Stimulated activated CD4-positive, alpha-beta T cell treated with anti-CD3 and anti-CD28 coated beads, TNF-alpha, amount 100 ng/mL, for 48 hours (primary cell): ENCODE measurements around the gene AGFG2.

ENCODE experiments used
- DNase-seq, 3 donors: peaks; one replicate each; pipeline ENCODE4 v3.0.0-alpha.2; 2020; ENCODE audit warnings: low read depth in 3 of 3

Gene AGFG2

DNA sequence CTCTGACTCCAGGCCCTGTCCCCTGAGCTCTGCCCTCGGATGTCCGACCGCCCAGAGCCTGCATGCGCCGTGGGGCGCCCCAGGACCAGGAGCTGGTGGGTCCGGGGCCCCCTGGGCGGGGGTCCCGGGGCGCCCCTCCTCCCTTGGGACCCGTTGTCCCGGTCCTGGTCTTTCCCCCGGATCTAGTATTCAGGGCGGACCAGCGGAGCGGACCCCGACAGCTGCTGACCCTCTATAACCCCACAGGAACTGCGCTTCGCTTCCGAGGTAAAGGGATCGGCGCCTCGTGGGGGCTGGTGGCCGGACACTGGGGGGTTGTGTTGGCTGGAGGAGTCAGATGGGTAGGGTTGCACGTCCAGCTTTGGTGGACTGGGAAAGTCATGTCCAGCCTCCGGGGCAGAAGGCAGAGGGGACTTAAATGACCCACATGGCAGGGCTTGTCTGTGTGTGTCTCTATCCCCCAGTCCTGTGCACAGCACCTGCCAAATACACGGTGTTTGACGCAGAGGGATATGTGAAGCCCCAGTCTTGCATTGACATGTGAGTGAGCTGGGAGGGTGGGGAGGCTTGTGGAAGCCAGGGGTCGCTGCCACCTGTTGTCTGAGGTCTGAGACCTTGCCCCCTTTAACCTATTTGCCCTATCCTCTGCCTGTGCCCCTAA, 73.9 kb downstream of the AGFG2 start:
- no peak for DNase-seq

DNA sequence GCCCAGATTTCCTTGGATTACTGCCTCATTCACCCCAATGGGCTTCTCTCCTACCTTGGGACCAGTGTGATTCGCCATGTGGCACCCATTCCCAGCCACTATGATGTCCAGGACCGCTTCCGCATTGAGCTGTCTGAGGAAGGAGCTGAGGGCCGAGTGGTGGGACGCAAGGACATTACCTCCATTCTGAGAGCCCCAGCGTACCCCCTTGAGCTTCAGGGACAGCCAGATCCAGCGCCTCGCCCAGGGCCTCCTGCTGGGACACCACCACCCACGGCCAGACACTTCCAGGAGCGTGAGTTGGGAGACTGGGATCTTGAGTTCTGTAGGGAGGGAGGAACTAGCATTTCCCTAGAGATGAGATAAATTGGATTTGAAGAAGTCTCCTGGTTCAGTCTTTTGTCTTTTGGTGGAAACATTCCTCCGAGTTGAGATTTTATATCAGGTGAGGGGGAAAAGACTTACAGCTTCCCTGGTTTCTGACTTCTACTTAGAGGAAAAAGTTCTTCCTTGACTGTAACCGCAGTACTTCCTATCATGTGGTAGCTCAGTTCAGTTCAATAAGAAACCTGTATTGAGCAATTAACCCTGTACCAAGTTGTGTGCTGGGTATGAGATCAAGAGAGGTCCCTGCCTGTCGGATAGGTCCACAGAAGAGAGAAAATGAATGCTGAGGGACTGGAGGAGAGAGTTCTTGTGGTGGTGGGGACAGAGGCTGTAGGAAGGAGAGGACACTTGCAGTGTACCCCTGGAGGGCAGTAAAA, 74.6 kb downstream of the AGFG2 start:
- DNase-seq = no peak

DNA sequence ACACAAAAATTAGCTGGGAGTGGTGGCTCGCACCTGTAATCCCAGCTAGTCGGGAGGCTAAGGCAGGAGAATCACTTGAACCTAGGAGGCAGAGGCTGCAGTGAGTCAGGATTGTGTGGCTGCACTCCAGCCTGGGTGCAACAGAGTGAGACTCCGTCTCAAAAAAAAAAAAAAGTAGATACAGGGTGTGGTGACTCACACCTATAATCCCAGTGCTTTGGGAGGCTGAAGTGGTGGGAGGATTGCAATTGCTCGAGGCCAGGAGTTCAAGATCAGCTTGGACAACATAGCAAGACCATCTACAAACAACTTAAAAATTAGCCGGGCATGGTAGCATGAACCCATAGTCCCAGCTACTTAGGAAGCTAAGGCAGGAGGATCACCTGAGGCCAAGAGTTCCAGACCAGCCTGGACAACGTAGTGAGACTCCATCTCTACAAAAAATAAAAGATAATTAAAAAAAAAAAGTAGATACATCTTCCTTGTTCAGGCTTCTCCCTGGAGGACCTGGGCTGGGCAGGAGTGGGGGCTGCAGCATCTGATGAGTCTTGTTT, 75.4 kb downstream of the AGFG2 start:
- DNase-seq = no peak
